Prostate gland (tissue), 2 donors: ENCODE measurements around the gene TMEM63C. TPM values are rescaled to one million over a fixed set of nuclear protein-coding genes. Genes with fewer than 3 reads are reported as not detected.

Experiments
- DNase-seq: peaks from one replicate; pipeline ENCODE4 v3.0.0-alpha.2; 2019; ENCODE audit warnings: low spot score
- H3K27ac ChIP-seq, 2 donors: fragments of 200-600 bp; sonication (generic); 2 replicates each; pipeline ENCODE4 v1.5.1; 2017 to 2019
- H3K27me3 ChIP-seq: fragments of 200-600 bp; sonication (generic); replicated peaks from 2 replicates; pipeline ENCODE4 v1.5.1; 2019; ENCODE audit not compliant: insufficient read depth
- H3K36me3 ChIP-seq, 2 donors: fragments of 200-600 bp; sonication (generic); 1 replicate in 1 of 2; 2 replicates in 1 of 2; pipeline versions ENCODE4 v1.5.1 to v1.8.1; 2017 to 2019
- H3K4me1 ChIP-seq: fragments of 200-600 bp; sonication (generic); replicated peaks from 2 replicates; pipeline ENCODE4 v1.5.1; 2019
- H3K4me3 ChIP-seq, 2 donors: fragments of 200-600 bp; sonication (generic); 2 replicates each; pipeline ENCODE4 v1.5.1; 2017 to 2019
- H3K9me3 ChIP-seq: fragments of 200-600 bp; sonication (generic); 2 replicates; pipeline ENCODE4 v1.5.1; 2017
- POLR2A ChIP-seq: fragments of 450-650 bp; IDR thresholded peaks from one replicate; pipeline ENCODE4 v1.6.1; 2016; ENCODE audit warnings: antibody characterized with exemption, mild to moderate bottlenecking
- POLR2AphosphoS5 ChIP-seq: sonication (generic); formaldehyde crosslinking; IDR thresholded peaks from one replicate; pipeline ENCODE4 v1.6.1; 2017; ENCODE audit warnings: antibody characterized with exemption
- WGBS: methylation state at CpG from one replicate; pipeline ENCODE4 v1.1.5; 2018; 5-methylcytosine and 5-hydroxymethylcytosine counted together
- intact Hi-C: fragments of 100-400 bp; cut with DNase I; formaldehyde crosslinking; loops from one replicate; pipeline ENCODE4 v1.14.2; 2022
- total RNA-seq, 2 donors: library from RNA; depleted of rRNA; stranded (reverse); fragments of >200 nt; gene quantifications; one replicate each; pipeline ENCODE4 v1.1.0, GENCODE V29; 2016
- TF ChIP-seq, protein P1 (sequence below), 4 experiments: fragments of 200-600 bp in 2 of 4; fragments of 450-650 bp in 2 of 4; sonication (generic) in 2 of 4; IDR thresholded peaks; 1 replicate in 3 of 4; 2 replicates in 1 of 4; pipeline ENCODE4 v1.5.1; 2016 to 2019; ENCODE audit warnings: antibody characterized with exemption in 4 of 4, mild to moderate bottlenecking in 2 of 4, moderate library complexity in 2 of 4

Gene TMEM63C
- total RNA-seq, 2 donors from 2014 or later: 2.0 to 7.8 TPM

DNA sequence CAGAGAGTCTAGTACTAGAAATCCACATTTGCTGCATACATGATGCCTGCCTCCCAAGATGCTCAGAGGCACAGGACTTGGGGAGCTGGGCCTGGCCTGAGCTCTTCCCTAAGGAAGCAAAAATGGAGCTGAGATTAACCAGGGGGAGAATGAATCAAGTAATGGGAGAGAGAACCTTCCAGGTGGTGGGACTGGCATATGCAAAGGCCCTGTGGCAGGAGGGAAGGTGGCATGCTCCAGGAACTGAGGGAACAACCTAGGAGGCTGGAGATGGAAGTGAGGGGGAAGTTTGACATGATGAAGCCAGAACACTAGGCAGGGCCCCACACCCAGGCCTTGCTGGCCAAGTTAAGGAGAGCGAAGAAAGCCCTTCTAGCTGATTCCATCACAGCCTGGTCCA, 23.3 kb downstream of the TMEM63C start:
- H3K27ac ChIP-seq: no peak overlapping the region
- H3K36me3 ChIP-seq: no peaks in the 10 kb centered on the region
- no peaks in the 10 kb centered on the region for H3K9me3 ChIP-seq
- H3K4me1 ChIP-seq: no peaks in the 10 kb centered on the region
- no peak for DNase-seq
- H3K4me3 ChIP-seq: no peak overlapping the region
- 88% methylated on average over 1 of the region's 1 CpG for WGBS
- H3K27me3 ChIP-seq: no peaks in the 10 kb centered on the region
- intact Hi-C loops: no loop called here
- no peak for TF ChIP-seq POLR2A
- TF ChIP-seq, protein P1, sequence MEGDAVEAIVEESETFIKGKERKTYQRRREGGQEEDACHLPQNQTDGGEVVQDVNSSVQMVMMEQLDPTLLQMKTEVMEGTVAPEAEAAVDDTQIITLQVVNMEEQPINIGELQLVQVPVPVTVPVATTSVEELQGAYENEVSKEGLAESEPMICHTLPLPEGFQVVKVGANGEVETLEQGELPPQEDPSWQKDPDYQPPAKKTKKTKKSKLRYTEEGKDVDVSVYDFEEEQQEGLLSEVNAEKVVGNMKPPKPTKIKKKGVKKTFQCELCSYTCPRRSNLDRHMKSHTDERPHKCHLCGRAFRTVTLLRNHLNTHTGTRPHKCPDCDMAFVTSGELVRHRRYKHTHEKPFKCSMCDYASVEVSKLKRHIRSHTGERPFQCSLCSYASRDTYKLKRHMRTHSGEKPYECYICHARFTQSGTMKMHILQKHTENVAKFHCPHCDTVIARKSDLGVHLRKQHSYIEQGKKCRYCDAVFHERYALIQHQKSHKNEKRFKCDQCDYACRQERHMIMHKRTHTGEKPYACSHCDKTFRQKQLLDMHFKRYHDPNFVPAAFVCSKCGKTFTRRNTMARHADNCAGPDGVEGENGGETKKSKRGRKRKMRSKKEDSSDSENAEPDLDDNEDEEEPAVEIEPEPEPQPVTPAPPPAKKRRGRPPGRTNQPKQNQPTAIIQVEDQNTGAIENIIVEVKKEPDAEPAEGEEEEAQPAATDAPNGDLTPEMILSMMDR (IDR thresholded peaks at IDR 0.05): no peak
- TF ChIP-seq POLR2AphosphoS5: no peak

DNA sequence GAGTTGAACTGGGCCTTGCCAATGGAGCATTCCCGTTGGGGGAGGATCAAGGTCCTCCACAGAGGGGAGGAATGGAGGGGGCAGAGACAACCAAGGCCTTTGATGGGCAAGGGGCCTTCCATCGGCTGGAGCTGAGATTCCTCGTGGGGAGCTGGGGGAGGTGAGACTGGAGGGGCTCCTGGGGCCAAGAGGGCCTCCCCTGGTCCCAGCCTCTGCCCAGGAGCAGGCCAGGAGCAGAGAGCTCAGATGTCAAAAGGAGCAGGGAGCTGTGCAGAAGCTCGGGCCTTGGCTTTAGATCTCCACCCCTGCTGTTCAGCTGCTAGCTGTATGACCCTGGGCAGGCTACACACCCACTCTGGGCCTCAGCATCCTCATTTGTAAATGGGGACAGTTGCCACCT, 24.0 kb downstream of the TMEM63C start:
- H3K36me3 ChIP-seq: no peaks in the 10 kb centered on the region
- intact Hi-C loops: no loop called here

GRCh38 chr14:77206261-77206824, 24.7 kb downstream of the TMEM63C start:
- intact Hi-C loops: no loop called here
- Histone ChIP-seq H3K36me3 (no peaks in the 10 kb centered on the region), H3K27ac (no peak overlapping the region), H3K27me3 (no peaks in the 10 kb centered on the region), H3K9me3 (no peaks in the 10 kb centered on the region), H3K4me1 (no peaks in the 10 kb centered on the region), H3K4me3 (no peak overlapping the region)
- 73% methylated on average over 2 of the region's 2 CpGs for WGBS
- no peak for DNase-seq
- TF ChIP-seq POLR2AphosphoS5 (no peak), POLR2A (no peak)
- TF ChIP-seq, protein P1 (IDR thresholded peaks at IDR 0.05): no peak

More for the DNA sequence above, 24.0 kb downstream of the TMEM63C start:
- Histone ChIP-seq H3K9me3 (no peaks in the 10 kb centered on the region), H3K27me3 (no peaks in the 10 kb centered on the region), H3K4me1 (no peaks in the 10 kb centered on the region), H3K27ac (no peak overlapping the region), H3K4me3 (no peak overlapping the region)
- TF ChIP-seq, protein P1 (IDR thresholded peaks at IDR 0.05): no peak
- TF ChIP-seq POLR2A: no peak
- TF ChIP-seq POLR2AphosphoS5: no peak
- WGBS: 60% methylated on average over 4 of the region's 4 CpGs
- DNase-seq: no peak

DNA sequence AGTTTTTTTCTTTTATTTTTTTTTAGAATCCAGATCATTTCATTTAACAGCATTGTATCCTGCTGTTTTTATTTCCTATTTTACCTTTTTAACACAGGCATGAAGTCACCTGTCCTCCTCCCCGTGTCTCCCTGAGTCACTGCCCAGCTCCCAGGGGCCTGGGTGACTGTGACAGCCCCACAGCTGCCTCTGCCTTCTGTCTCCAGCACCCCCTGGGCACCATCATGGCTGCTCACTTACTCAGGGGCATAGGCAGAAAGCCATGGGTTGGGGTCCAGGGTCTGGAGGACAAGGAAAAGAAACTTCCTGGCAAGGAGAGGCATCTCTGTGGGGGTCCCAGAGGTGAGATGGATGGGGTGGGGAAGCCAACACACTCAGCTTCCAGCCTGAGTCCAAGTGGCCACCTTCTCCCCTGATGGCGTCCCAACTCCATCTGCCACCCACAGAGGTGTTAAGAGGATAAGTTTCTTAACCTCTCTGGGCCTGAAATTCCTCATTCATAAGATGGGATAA, 25.3 kb downstream of the TMEM63C start:
- TF ChIP-seq, protein P1 (IDR thresholded peaks at IDR 0.05): no peak
- TF ChIP-seq POLR2A (no peak), POLR2AphosphoS5 (no peak)
- no peak for DNase-seq
- no peak overlapping the region for H3K27ac ChIP-seq
- no peaks in the 10 kb centered on the region for H3K4me1 ChIP-seq
- H3K36me3 ChIP-seq: no peaks in the 10 kb centered on the region
- H3K27me3 ChIP-seq: no peaks in the 10 kb centered on the region
- no peak overlapping the region for H3K4me3 ChIP-seq
- no peaks in the 10 kb centered on the region for H3K9me3 ChIP-seq
- intact Hi-C loops: no loop called here
- 45% methylated on average over 2 of the region's 2 CpGs for WGBS

DNA sequence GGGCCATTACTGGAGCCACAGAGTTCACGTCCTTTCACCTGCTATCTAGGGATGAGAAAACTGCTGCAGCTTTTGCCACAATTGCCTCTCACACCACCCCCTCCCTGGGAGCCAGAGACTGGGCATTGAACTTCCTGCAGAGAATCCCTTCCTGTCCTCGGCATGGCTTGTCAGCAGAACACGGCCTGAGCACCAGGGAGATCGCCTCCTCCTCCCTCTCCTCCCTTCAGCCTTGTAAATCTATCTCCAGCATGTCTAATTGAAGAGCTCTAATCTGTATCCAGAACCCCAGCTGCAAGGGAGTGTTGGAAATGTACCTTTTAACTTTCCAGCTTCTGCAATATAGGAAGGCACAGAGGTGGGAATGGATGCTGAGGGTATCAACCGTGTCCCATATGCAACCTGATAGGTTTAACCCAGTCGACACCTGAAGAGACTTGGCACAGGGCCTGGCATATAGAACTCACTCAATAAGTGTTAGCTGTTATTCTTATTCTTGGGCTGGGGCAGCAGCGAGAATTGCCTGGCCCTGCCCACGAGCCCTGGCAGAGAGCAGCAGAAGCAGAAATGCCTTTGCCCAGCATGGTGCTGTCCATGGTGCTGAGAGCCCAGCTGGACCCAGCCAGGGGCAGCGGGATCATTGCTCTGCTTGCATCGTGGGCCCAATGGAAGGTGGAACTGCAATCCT, 26.8 kb downstream of the TMEM63C start:
- intact Hi-C loops: no loop called here
- DNase-seq: peak; percentile 47
- no peaks in the 10 kb centered on the region for H3K9me3 ChIP-seq
- H3K27ac ChIP-seq: no peak overlapping the region
- 15% methylated on average over 10 of the region's 10 CpGs for WGBS
- TF ChIP-seq POLR2AphosphoS5 (peak; percentile 15), POLR2A (no peak)
- H3K27me3 ChIP-seq: no peaks in the 10 kb centered on the region
- no peak overlapping the region for H3K4me3 ChIP-seq
- no peaks in the 10 kb centered on the region for H3K4me1 ChIP-seq
- no peaks in the 10 kb centered on the region for H3K36me3 ChIP-seq
